Limb (tissue), 2 donors: Measurements from ENCODE around the gene ZYX.
"Not testable (repeated sequence)": the region's sequence is repeated elsewhere in the genome, so short reads cannot be mapped to it uniquely, and the experiment has no call there.

Experiments used
- DNase-seq, 2 donors: peaks; one replicate each; pipeline ENCODE4 v3.0.0-alpha.2; 2016; ENCODE audit errors: extremely low spot score in 2 of 2

Gene ZYX

DNA sequence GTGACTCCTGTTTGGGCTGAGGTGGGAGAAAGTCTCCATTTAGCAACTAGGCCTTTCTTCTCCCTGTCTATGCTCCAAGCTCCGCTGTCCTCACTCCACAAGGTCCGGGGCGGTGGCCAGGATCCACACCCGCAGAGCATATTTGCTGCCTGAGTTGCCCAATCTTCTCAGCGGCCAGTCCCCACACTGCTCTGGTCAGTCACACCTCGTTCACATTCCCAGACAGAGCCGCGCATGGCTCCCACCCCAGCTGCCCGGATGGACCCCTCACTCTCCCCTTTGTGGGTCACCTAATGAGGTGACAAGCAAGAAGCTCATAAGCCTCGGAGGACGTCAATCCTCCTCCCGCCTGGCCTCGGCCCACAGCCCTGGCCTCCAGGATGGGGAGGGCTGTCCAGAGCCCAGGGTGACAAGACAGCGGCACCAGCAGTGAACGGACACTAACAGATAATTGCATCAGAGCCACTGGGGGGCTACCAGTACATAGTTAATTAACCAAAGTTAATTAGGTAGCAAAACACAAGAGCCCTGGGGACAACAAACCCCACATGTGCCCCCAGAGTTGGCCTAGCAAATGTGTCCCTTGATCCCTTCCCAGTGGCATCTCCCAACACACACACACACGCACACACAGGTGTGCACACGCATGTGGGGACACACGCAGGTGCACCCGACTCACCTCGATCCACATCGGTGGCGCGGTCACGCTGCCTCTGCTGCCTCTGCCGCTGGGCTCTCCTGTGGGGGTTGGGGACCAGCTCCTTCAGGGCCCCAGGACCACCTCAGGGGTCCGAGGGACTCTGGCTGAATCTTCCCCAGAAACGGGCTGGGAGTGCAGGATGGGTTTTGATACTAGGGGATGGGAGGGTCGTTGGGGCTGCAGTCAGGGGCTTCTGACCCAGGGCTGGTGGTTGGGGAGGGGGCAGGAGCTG lies 15.7 kb downstream of the ZYX start:
- DNase-seq = no peak

DNA sequence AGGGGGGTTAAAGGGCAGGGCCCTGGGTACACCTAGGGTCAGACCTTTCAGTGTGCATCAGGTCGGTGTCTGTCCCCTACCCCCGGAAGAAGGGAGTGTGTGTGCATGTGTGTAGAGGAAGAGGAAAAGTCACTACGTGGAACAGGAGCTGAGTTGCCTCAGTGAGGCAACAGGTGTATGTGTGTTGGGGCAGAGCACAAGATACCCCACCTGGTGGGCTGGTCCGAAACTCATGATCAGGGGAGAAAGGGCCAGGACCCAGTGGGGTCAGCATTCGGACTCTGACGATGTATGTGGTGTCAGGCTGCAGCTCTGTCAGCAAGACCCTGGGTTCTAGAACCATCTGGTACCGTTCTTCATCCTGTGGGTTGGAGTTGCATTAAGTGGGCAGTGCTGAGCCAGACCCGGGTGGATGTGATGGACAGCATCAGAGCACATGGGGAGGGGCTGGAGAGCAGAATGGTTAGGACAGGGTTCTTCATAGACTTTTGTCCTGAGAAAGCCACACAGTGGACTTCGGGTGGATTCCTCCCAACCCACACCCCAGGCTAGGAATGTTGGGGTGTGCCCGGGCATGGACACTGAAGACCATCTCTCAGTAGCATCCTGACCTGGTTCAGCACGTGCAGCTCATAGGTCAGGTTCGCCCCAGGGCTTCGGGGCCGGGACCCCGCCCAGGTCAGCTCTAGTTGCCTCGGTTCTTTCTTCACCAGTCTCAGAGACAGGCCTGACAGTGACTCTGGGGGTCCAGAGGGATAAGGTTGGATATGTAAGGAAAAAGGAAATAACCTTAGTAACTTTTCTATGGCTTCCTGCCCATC lies 16.8 kb downstream of the ZYX start:
- no peak for DNase-seq

DNA sequence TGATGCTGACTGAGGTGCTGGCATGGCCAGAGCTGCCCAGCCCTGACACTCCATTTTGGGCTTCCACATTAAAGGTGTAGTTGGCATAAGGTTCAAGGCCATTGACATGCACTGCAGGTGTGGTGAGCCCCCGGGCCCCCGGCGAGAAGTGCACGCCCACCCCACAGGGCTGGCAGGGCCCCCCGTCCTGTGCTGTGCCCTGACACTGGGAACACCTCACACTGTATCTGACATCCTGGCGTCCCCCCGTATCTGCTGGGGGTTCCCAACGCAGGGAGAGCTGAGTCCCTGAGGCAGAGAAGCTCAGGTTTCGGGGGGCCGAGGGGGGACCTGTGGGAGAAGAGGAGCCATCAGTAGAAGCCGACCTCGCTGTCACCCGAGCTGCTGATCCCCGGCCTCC lies 17.5 kb downstream of the ZYX start:
- DNase-seq = no peak

DNA sequence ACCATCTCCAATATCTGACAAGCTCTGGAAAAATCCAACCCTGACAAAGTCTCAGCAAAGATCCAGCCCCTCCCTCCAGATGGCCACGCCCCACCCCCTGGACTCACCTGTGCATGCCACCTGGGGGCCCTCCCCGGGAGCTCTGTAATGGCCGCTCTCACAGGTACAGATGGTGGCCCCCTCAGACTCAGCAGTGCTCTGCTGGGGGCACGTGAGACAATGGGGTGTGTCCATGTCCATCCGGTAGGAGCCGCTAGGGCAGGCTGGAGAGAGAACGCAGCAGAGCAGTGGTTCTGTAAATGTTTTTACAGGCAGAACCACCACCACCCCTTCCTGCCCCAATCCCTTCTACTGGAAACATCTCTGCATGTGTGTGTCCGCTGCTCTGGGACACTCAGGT lies 18.0 kb downstream of the ZYX start:
- DNase-seq = no peak

DNA sequence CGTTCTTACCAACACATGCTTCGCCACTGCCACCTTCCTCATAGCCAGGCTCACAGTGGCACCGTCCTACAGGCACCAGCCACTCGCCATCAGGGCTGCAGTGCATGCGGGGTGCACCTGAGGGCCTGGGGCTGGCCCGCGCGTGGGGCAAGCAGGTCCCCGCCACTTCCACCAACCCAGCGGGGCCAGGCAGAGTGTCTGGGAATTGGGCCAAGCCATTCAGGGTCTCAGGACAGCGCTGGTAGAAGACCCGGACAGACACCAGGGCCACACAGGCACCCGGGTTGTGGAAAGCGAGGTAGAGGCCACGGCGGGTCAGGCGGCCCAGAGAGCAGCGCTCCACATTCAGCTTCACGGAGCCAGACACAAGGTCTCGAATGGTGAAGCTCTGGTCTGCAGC lies 18.5 kb downstream of the ZYX start:
- no peak for DNase-seq

DNA sequence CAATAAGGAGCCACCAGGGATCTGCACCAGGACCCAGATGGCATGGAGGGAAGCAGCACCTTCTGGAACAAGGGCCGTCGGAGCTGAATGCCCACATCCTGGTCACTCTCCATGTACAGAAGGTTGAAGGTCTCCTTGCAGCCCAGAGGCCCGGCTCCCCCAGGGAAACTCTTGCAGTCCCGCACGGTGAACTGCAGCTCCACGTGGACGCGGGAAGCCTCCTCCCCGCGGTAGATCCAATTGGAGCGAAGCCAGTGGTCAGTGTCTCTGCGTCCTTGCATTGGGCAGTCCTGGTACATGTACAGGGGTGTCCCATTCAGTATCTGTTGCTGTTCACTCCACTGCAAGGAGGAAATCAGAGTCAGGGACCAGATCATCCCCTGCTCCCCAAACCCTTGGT lies 20.1 kb downstream of the ZYX start:
- no peak for DNase-seq

DNA sequence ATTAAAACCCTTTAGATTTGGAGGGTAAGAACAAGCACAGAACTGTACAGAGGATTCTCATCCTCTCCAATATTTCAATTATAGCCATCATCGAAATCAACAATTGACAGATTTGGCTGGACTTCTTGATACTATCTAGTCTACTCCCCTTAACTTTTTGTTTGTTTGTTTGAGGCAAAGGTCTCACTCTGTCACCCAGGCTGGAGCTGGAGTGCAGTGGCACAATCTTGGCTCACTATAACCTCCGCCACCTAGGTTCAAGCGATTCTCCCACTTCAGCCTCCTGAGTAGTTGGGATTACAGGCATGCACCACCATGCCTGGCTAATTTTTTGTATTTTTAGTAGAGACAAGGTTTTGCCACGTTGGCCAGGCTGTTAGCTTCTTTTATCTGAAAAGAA lies 21.1 kb downstream of the ZYX start:
- not testable (repeated sequence) for DNase-seq

DNA sequence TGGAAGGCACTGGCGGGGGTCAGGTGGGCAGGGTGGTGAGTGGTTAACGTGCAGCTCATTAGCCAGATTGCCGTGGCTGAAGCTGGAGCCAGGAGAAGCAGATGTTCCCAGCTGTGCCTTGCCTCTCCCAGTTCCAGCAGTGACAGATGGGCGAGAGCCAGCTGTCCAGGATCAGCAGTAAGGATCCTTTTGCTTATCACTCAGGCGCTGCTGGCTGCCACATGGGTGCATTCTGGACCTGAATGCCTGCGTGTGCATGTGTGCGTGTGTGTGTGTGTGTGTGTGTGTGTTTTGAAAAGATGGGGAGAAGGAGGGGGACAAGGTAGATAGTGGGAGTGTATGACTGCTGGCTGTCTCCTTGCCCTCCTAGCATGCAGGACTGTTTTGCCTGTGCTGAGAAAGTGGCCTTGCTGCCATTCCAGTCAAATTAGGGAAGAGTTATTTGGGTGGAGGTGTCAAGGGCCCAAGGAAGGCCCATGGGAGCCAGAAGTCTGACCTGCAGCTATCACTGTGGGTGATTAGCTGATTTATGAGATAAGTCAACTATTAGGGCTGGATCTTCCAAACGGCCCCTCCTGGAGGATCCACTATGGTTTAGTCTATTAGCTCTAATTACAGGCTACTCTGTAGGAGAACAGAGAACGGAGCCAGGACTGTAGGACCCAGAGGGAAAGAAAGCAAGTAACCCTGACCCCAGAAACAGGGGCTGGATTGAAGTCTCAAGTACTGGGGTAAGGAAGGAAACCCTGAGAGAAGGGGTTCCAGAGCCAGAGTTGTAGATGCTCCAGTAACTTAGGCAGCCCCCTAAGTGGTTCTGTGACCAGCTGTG lies 24.2 kb downstream of the ZYX start:
- DNase-seq = peak; percentile 66 to 72

DNA sequence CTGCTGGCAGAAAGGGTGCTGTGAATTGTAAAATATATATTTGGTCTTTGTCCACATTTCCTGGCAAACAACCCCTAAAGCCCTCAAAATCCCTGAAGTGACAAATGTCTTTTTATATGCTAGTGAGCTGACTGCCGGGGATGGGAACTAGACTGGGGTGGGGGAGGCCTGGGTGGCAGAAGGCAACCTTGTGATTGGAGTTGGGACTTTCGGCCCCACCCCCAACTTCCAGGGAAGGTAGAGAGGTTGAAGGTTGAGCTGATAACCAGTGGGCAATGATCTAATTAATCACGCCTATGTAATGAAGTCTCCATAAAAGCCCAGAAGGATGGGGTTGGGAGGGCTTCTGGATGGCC lies 24.8 kb downstream of the ZYX start:
- no peak for DNase-seq

DNA sequence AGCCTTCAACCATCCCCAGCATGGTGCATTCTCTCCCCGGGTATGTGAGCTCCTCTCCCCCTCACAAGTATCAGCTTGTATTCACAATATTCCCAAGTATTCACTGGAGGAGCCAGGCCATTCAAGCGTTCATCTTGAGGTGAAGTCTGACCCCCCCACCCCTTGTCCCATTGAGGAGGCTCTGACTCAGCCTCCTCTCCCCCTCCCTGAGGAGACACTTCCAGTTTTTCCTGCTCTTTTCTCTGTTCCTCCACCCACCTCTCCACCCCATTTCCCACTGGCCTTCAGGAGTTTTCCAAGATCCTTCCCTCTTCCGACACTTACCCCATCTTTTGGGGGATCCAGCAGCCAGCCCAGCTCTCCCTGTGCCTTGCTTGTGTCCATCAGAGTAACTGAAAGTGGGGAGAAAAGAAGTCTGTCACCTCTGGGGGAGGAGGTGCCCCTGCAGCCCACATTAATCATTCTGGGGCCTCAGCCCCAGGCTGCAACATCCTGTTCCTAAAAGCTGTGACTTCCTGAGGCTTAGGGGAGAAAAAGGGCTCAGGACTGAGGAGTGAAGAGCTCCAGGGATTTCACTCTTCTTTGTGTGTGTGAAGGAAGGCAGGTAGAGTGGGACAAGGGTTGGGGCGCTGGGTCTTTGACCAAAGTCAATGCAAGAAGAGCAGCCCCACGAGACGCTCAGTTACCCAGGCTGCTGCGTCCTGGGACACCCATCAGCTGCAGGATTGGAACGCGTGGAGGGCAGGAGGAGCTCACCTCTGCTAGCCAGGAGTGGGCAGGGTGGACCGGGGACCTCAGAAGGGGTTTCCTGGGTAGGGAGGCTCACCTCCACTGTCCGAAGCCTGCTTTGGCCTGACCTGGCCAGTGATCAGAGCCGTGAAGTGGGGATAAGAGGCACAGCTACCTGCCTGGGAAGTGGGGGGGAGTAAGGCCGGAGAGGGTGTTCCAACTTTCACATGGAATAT lies 26.4 kb downstream of the ZYX start:
- no peak for DNase-seq

DNA sequence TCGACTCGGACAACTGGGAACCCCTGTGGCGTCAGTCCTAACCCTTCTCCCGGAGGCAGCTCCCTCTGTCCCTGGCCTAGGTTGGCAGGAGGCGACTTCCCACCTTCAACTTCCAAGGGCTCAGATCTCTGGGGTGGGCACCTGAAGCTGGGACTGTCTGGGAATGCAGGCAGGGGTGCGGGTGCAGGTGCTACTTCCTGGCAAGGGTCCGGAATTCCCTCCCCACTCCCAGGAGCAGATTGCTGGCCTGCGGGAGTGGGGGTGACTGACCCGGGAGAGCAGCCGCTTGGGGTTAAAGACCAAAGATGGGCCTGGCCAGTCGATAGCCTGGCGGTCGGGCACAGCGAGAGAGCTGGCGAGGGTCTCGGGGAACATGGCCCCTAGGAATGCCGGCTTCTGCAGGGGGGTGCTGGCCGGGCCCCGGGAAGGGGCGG lies 27.1 kb downstream of the ZYX start:
- DNase-seq = peak in 1 of 2 donors; percentile 35

DNA sequence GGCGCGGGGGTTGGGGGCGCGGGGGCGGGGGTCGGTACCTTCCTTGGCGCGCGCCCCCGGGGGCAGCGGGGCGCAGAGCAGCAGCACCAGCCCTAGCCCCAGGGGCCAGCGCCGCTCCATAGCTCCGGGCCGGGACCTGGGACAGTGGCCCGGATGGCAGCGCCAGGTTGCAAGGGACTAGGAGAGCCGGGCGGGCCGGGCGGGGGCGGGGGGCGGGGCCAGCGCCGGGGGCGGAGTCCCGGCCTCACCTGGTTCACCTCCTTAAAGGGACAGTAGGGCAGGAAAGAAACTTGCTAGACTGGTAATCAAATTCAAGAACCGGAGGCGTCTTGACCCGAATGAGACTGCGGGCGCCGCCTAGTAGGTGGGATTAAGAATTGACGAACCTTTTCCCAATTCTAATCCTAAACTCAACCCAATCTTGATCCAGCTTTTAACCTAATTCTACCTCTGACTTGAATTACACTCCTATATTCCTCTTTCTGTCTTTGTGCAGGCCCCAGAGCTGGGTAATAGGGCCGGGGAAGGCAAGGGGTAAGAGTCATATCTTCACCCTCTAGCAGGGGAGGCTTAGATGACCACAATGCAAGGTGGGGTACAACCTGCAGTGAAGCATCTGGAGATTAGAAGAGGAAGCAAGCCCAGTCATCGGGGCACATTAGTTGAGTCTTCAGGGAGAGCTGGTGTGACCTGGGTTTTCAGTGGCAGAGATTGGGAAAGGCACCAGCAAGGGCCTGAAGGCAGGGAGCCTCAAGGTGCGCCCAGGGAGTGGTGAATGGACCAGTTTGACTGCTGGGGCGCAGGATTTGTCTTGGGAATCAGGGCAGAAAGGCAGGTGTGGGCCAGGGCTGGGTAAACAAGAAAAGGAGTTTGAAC lies 27.8 kb downstream of the ZYX start, which contains the start of gene EPHA1:
EPHA1 (minus strand) TSS at position 171 of the 876 bp plus-strand sequence; CDS start at position 120, 51 bp downstream.
- DNase-seq = peak in 1 of 2 donors; percentile 56

DNA sequence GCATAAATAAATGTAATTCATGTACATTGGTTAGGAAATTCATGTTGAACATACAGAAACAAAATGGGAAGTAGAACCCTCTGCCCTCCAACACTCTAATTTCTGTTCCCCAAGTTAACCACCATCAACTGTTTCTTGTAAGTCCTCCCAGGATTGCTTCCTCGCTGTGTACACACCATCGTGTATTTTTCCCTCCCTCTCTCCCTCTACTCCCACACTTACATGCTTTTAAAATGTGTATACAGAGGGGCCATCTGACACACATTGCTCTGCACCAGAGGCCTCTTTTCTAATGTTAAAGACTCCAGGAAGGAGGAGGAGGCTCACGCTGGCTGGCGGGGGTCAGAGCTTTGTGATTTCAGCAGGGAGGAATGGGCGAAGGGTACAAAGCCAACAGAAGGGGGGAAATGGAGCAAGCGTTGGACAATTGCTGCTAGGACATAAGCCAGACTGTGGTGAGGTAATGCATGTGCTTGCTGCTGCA lies 29.4 kb downstream of the ZYX start:
- peak in 1 of 2 donors; percentile 36 for DNase-seq

DNA sequence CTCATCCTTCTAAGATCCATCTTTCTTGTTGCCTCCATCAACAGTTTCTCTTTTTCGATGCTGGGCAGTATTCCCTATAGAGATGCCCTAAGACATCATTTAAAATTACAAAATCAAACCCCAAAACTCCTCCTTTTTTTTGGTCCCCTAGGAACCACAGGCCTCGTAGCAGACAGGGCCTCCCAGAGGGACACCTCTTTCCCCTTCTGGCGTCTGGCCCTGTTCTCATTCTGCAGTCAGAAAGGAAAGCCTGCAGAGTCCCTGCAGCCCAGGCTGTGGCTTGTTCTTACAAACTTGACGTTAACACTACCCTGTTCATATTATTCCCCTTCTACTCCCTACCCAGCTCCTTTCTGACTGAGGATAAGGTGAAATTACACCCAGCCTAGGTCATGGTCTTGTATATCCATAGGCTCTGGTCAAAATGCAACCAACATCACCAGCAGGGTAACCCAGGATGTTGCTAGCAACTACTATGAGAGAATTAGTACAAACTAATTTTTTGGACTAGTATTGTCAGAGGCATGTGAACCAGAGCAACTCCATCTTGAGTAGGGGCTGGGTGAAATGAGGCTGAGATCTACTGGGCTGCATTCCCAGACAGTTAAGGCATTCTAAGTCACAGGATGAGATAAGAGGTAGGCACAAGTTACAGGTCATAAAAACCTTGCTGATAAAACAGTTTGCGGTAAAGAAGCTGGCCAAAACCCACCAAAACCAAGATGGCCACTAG lies 31.0 kb downstream of the ZYX start:
- no peak for DNase-seq

DNA sequence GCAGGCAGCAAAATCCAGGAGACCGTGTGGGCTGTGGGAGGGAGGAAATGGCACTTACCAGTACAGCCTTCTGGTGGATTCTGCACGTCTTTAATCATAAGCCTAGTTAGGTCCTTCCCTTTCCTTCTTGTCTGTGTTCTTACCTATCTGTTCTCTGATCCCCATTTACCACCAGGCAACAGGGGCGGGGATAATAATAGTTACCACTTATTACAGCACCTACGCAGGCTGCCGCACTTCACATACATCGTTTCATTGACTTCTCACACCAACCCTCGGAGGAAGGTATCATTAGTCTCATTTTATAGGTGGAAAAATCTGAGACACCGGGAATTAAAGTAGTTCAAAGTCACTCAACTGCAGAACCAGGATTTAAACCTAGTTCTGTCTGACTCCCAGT lies 32.0 kb downstream of the ZYX start:
- no peak for DNase-seq

DNA sequence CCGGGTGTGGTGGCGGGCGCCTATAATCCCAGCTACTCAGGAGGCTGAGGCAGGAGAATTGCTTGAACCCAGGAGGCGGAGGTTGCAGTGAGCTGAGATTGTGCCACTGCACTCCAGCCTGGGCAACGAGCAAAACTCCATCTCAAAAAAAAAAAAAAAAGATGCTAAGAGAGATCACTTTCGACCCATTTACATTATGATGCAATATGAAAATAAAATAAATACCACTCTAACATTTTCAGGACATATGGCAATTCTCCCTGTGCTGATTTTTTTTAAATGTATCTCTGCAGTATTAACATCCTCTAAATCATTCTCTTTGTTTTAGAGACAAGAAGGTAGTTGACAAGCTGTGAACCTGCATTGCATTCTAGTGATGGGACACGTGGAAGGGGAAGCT lies 34.1 kb downstream of the ZYX start:
- DNase-seq = not testable (repeated sequence)

DNA sequence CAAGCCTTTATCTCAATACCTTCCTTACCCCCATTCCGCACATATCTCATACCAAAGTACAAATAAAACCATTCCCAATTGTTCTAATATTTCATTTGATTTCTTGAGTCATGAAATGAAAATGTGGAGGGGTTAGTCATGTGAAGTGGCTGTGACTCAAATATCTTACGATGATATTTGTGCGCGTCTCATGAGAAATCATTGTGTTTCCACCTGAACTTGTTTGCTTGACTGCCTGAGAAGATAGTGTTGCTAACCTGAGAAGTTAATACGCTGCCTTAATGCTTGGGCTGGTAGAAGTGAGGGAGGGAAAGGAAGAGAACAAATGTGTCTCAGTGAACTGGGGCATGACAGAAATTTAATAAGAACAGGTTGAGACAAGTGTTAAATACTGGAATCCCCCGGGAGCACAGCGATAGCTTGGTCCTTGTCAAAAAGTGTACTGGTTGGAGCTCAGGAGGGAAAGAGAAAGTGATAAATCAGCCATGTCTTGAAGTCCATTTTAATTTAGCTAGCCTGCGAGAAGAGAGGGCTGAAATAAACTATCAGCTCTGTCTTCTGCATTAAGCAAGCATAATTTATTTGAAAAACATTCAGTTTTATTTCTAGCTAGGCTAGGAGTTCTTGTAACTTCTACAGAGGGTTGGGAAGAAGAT lies 34.7 kb downstream of the ZYX start:
- DNase-seq = no peak

DNA sequence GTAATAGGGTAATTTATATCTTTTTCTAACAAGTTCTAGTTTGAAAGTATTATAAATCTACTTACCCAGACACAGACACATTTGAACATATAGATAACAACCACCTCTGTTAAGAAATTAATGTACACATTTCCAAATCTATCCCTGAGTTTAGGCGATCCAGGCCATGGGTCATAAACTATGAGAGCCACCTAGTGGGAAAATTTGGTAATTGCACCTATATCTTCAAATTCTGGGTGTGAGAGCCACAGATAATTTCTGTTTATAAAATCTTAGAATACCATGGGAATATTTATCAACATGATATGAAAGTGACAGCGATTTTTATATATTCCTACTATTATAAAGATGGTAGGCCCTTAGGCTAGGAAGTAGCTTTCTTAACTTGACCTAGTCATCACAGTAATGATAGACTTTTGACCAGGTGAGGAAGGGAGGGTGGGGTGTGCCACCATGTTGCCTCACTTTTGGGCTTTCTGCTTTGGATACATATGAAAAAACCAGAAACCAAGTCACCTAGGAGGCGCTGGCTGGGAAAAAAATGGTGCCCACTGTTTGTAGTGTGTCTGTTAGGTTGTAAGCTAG lies 35.5 kb downstream of the ZYX start:
- DNase-seq = peak in 1 of 2 donors; percentile 75
